ENCODE data around the gene CEBPA.

The CEBPA gene

GRCh38 chr19:33306853-33307792 lies 4.8 kb upstream of the CEBPA start:
- no peak overlapping the region for H3K27ac ChIP-seq (ENCODE audit: low read length)
- no peaks in the 10 kb centered on the region for H3K27me3 ChIP-seq (ENCODE audit: low read depth, low read length)
- peaks cover 0 to 12% of the 10 kb centered on the region in 2 donors for H3K4me1 ChIP-seq (ENCODE audit: control insufficient read depth in 1 of 2, insufficient read depth in 2 of 2, low read length in 2 of 2)

DNA sequence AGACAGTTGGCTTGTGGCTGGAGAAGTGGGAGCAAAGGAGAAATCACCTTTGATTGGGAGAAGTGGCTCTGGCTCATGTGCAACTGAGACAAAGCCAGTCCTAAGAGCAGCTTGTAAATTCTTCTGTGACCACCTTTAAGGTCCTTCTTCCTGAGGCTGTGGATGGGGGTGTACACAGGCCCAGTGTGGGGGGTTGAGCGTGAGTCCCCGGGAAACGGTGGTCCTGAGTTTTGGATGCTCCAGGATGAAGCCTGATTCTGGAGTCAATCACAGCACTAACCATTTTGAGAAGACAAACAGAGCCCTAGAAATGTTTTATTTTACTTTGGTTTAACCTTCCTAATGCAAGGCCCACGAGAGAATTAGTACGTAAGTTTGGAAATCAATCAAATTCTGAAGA lies 3.9 kb upstream of the CEBPA start:
- no peak overlapping the region for H3K4me3 ChIP-seq (ENCODE audit: low read depth in 1 of 2, low read length in 2 of 2)
- H3K27ac ChIP-seq (ENCODE audit: low read length), result peak overlapping the region; percentile 51
- H3K4me1 ChIP-seq (ENCODE audit: control insufficient read depth in 1 of 2, insufficient read depth in 2 of 2, low read length in 2 of 2), result peaks cover 0 to 17% of the 10 kb centered on the region in 2 donors
- no peaks in the 10 kb centered on the region for H3K9me3 ChIP-seq (ENCODE audit: control insufficient read depth in 1 of 2, low read length in 2 of 2)
- H3K27me3 ChIP-seq (ENCODE audit: low read depth, low read length), result no peaks in the 10 kb centered on the region
- H3K36me3 ChIP-seq (ENCODE audit: control insufficient read depth in 1 of 2, insufficient read depth in 2 of 2, low read length in 2 of 2), result no peaks in the 10 kb centered on the region

More at GRCh38 chr19:33306853-33307792, 4.8 kb upstream of the CEBPA start:
- Histone ChIP-seq H3K36me3 (ENCODE audit: control insufficient read depth in 1 of 2, insufficient read depth in 2 of 2, low read length in 2 of 2) (no peaks in the 10 kb centered on the region), H3K9me3 (ENCODE audit: control insufficient read depth in 1 of 2, low read length in 2 of 2) (no peaks in the 10 kb centered on the region), H3K4me3 (ENCODE audit: low read depth in 1 of 2, low read length in 2 of 2) (no peak overlapping the region)

GRCh38 chr19:33304760-33305647 lies 2.7 kb upstream of the CEBPA start:
- Histone ChIP-seq H3K36me3 (ENCODE audit: control insufficient read depth in 1 of 2, insufficient read depth in 2 of 2, low read length in 2 of 2) (no peaks in the 10 kb centered on the region), H3K27ac (ENCODE audit: low read length) (peak overlapping the region; percentile 51), H3K9me3 (ENCODE audit: control insufficient read depth in 1 of 2, low read length in 2 of 2) (no peaks in the 10 kb centered on the region), H3K27me3 (ENCODE audit: low read depth, low read length) (no peaks in the 10 kb centered on the region), H3K4me1 (ENCODE audit: control insufficient read depth in 1 of 2, insufficient read depth in 2 of 2, low read length in 2 of 2) (peaks cover 0 to 29% of the 10 kb centered on the region in 2 donors), H3K4me3 (ENCODE audit: low read depth in 1 of 2, low read length in 2 of 2) (peak overlapping the region in 1 of 2 donors; percentile 90)

DNA sequence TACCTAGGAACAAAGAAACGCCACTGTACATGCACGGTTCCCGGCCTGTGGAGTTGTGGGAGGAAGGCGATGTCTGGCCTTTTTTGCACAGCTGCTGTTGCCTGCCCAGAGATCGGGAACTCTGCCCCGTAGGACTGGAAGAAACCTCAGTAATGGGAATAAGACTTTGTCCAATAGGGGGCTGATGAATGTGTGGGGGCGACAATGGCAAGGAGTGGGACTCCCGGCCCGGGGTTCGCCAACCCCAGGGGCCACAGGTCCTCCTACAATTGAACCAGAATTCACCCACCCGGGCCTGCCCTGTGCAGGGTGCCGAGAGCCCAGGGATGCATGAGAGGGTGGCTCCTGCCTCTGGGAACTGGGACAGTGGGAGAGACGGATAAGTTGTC lies 2.0 kb upstream of the CEBPA start:
- peak overlapping the region; percentile 19 for H3K27ac ChIP-seq (ENCODE audit: low read length)
- peaks cover 3 to 34% of the 10 kb centered on the region in 2 donors for H3K4me1 ChIP-seq (ENCODE audit: control insufficient read depth in 1 of 2, insufficient read depth in 2 of 2, low read length in 2 of 2)
- H3K4me3 ChIP-seq (ENCODE audit: low read depth in 1 of 2, low read length in 2 of 2), result peak overlapping the region; percentile 55 to 90

GRCh38 chr19:33303791-33304345 lies 1.5 kb upstream of the CEBPA start:
- Histone ChIP-seq H3K4me3 (ENCODE audit: low read depth in 1 of 2, low read length in 2 of 2) (peak overlapping the region; percentile 55 to 90), H3K36me3 (ENCODE audit: control insufficient read depth in 1 of 2, insufficient read depth in 2 of 2, low read length in 2 of 2) (no peaks in the 10 kb centered on the region), H3K4me1 (ENCODE audit: control insufficient read depth in 1 of 2, insufficient read depth in 2 of 2, low read length in 2 of 2) (peaks cover 6 to 35% of the 10 kb centered on the region in 2 donors), H3K27me3 (ENCODE audit: low read depth, low read length) (no peaks in the 10 kb centered on the region), H3K27ac (ENCODE audit: low read length) (peak overlapping the region; percentile 80), H3K9me3 (ENCODE audit: control insufficient read depth in 1 of 2, low read length in 2 of 2) (no peaks in the 10 kb centered on the region)

More for the DNA sequence above, 2.0 kb upstream of the CEBPA start:
- Histone ChIP-seq H3K36me3 (ENCODE audit: control insufficient read depth in 1 of 2, insufficient read depth in 2 of 2, low read length in 2 of 2) (no peaks in the 10 kb centered on the region), H3K27me3 (ENCODE audit: low read depth, low read length) (no peaks in the 10 kb centered on the region), H3K9me3 (ENCODE audit: control insufficient read depth in 1 of 2, low read length in 2 of 2) (no peaks in the 10 kb centered on the region)

DNA sequence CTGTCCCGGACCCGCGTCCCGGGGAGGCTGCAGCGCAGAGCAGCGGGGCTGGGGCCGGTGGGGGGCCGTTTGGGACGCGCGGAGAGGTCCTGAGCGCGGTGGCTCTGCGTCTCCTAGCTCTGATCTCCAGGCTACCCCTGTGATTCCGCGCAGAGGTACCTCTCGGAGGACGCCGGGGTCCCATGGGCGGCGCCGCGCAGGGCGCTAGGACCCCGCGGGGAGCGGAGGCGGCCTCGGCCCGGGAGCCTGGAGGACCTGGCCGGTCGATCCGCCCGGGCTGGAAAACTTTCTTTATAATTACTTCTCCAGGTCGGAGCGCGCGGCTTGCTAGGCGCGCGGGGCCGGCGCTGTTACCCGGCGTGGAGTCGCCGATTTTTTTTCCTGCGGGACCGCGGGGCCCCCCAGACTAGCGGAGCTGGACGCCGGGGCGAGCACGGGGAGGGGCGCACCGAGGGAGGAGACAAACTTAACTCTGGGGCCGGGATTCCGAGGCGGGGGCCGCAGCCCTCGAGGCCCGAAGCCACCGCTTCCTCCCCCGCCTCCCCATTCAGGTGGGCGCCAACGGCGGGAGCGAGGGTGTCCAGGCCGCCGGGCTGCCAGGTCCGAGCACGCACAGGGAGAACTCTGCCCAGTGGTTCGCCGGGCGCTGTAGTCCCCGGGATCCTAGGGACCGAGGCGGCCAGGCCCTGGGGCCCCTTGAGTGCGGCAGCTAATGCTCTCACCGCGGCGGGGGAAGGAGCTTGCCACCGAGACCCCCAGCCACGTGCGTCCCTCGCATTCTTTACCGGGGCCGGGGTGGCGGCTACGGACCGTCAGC lies 848 bp upstream of the CEBPA start:
- H3K4me1 ChIP-seq (ENCODE audit: control insufficient read depth in 1 of 2, insufficient read depth in 2 of 2, low read length in 2 of 2), result peaks cover 6 to 35% of the 10 kb centered on the region in 2 donors
- H3K4me3 ChIP-seq (ENCODE audit: low read depth in 1 of 2, low read length in 2 of 2), result peak overlapping the region; percentile 55 to 90
- no peaks in the 10 kb centered on the region for H3K9me3 ChIP-seq (ENCODE audit: control insufficient read depth in 1 of 2, low read length in 2 of 2)
- peak overlapping the region; percentile 80 for H3K27ac ChIP-seq (ENCODE audit: low read length)
- no peaks in the 10 kb centered on the region for H3K27me3 ChIP-seq (ENCODE audit: low read depth, low read length)
- H3K36me3 ChIP-seq (ENCODE audit: control insufficient read depth in 1 of 2, insufficient read depth in 2 of 2, low read length in 2 of 2), result no peaks in the 10 kb centered on the region

GRCh38 chr19:33301900-33302174 lies 497 bp downstream of the CEBPA start:
- Histone ChIP-seq H3K27me3 (ENCODE audit: low read depth, low read length) (no peaks in the 10 kb centered on the region), H3K27ac (ENCODE audit: low read length) (no peak overlapping the region), H3K9me3 (ENCODE audit: control insufficient read depth in 1 of 2, low read length in 2 of 2) (no peaks in the 10 kb centered on the region), H3K4me3 (ENCODE audit: low read depth in 1 of 2, low read length in 2 of 2) (peak overlapping the region; percentile 16 to 70), H3K36me3 (ENCODE audit: control insufficient read depth in 1 of 2, insufficient read depth in 2 of 2, low read length in 2 of 2) (no peaks in the 10 kb centered on the region), H3K4me1 (ENCODE audit: control insufficient read depth in 1 of 2, insufficient read depth in 2 of 2, low read length in 2 of 2) (peaks cover 6 to 35% of the 10 kb centered on the region in 2 donors)

DNA sequence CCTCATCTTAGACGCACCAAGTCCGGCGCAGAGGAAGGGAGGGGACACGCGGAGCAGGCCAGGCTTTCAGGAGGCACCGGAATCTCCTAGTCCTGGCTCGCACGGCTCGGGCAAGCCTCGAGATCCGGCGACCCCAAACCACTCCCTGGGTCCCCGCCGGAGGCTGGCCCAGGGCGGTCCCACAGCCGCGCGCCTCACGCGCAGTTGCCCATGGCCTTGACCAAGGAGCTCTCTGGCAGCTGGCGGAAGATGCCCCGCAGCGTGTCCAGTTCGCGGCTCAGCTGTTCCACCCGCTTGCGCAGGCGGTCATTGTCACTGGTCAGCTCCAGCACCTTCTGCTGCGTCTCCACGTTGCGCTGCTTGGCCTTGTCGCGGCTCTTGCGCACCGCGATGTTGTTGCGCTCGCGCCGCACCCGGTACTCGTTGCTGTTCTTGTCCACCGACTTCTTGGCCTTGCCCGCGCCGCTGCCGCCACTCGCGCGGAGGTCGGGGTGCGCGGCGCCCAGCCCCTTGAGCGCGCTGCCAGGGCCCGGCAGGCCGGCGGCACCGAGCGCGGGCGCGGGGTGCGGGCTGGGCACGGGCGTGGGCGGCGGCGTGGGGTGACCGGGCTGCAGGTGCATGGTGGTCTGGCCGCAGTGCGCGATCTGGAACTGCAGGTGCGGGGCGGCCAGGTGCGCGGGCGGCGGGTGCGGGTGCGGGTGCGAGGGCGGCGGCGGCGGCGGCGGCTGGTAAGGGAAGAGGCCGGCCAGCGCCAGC lies 1.0 kb downstream of the CEBPA start:
- Histone ChIP-seq H3K4me3 (ENCODE audit: low read depth in 1 of 2, low read length in 2 of 2) (peak overlapping the region; percentile 33 to 70), H3K9me3 (ENCODE audit: control insufficient read depth in 1 of 2, low read length in 2 of 2) (no peaks in the 10 kb centered on the region), H3K27ac (ENCODE audit: low read length) (peak overlapping the region; percentile 23), H3K4me1 (ENCODE audit: control insufficient read depth in 1 of 2, insufficient read depth in 2 of 2, low read length in 2 of 2) (peaks cover 6 to 38% of the 10 kb centered on the region in 2 donors), H3K36me3 (ENCODE audit: control insufficient read depth in 1 of 2, insufficient read depth in 2 of 2, low read length in 2 of 2) (no peaks in the 10 kb centered on the region), H3K27me3 (ENCODE audit: low read depth, low read length) (no peaks in the 10 kb centered on the region)

DNA sequence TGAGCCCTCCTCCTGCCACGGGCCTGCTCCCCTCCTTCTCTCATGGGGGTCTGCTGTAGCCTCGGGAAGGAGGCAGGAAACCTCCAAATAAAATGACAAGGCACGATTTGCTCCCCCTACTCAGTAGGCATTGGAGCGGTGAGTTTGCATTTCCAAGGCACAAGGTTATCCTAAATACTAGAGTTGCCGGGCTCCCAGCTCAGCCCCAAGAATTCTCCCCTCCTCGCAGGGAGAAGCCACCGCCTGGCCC lies 1.5 kb downstream of the CEBPA start:
- H3K27me3 ChIP-seq (ENCODE audit: low read depth, low read length), result no peaks in the 10 kb centered on the region

More for the DNA sequence above, 1.5 kb downstream of the CEBPA start:
- H3K4me3 ChIP-seq (ENCODE audit: low read depth in 1 of 2, low read length in 2 of 2), result peak overlapping the region; percentile 33 to 70
- H3K4me1 ChIP-seq (ENCODE audit: control insufficient read depth in 1 of 2, insufficient read depth in 2 of 2, low read length in 2 of 2), result peaks cover 6 to 38% of the 10 kb centered on the region in 2 donors
- peak overlapping the region; percentile 23 for H3K27ac ChIP-seq (ENCODE audit: low read length)
- no peaks in the 10 kb centered on the region for H3K36me3 ChIP-seq (ENCODE audit: control insufficient read depth in 1 of 2, insufficient read depth in 2 of 2, low read length in 2 of 2)
- no peaks in the 10 kb centered on the region for H3K9me3 ChIP-seq (ENCODE audit: control insufficient read depth in 1 of 2, low read length in 2 of 2)

Data from muscle layer of duodenum (tissue), 2 donors.